22Rv1 (cell line): ENCODE measurements around the gene CWF19L2.
"Not testable (repeated sequence)": the region's sequence is repeated elsewhere in the genome, so short reads cannot be mapped to it uniquely, and the experiment has no call there.

ENCODE experiments used
- H3K27ac ChIP-seq: fragments of 450-650 bp; 2 replicates; pipeline ENCODE4 v1.5.1; 2017
- ZFX ChIP-seq: fragments of 450-650 bp; IDR thresholded peaks from 2 replicates; pipeline ENCODE4 v1.6.1; 2017; ENCODE audit warnings: antibody characterized with exemption, borderline replicate concordance
- TF ChIP-seq, protein P1 (sequence below): fragments of 450-650 bp; IDR thresholded peaks from 2 replicates; pipeline ENCODE4 v1.5.1; 2017; ENCODE audit warnings: mild to moderate bottlenecking

Gene CWF19L2

DNA sequence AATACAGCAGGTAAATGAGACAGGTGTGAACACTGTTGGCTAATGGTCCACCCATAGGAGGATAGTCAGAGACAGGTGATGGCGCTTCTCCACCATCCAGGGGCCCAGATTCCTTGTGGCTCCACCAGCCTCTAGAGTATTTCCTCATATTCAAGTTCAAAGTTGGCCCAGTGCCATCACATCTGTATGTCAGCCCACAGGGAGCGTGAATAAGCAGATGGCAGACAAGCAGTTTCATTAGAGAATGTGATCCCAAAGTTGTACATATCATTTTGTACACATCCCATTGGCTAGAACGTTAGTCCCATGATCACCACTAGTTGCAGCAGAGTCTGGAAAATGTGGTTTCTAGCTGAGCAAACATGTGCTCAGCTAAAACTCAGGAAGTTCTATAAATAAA lies 11.0 kb upstream of the CWF19L2 start:
- peak overlapping the region; percentile 58 for H3K27ac ChIP-seq
- no peak for TF ChIP-seq ZFX
- TF ChIP-seq, protein P1, sequence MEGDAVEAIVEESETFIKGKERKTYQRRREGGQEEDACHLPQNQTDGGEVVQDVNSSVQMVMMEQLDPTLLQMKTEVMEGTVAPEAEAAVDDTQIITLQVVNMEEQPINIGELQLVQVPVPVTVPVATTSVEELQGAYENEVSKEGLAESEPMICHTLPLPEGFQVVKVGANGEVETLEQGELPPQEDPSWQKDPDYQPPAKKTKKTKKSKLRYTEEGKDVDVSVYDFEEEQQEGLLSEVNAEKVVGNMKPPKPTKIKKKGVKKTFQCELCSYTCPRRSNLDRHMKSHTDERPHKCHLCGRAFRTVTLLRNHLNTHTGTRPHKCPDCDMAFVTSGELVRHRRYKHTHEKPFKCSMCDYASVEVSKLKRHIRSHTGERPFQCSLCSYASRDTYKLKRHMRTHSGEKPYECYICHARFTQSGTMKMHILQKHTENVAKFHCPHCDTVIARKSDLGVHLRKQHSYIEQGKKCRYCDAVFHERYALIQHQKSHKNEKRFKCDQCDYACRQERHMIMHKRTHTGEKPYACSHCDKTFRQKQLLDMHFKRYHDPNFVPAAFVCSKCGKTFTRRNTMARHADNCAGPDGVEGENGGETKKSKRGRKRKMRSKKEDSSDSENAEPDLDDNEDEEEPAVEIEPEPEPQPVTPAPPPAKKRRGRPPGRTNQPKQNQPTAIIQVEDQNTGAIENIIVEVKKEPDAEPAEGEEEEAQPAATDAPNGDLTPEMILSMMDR: peak; percentile 18; the same call in 1 of the 2 replicates

DNA sequence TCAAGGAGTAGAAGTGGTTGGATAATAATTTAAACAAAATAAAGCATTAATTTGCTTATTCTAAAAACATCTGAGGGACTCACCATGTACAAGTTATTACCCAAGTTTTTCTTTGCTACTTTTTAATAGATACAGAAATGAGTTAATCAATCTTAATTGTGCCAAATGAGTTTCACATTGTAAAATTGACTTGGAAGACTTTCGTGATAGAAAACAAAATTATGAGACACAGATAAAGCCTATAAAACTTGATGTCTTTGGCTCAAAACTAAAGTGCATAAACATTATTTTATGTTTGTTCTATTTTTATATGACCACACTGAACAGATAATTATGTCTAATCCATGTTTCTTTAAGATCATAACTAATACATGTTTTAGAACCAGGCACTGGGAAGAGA lies 10.1 kb upstream of the CWF19L2 start:
- H3K27ac ChIP-seq: peak overlapping the region; percentile 58
- TF ChIP-seq ZFX: no peak
- TF ChIP-seq, protein P1: no peak

DNA sequence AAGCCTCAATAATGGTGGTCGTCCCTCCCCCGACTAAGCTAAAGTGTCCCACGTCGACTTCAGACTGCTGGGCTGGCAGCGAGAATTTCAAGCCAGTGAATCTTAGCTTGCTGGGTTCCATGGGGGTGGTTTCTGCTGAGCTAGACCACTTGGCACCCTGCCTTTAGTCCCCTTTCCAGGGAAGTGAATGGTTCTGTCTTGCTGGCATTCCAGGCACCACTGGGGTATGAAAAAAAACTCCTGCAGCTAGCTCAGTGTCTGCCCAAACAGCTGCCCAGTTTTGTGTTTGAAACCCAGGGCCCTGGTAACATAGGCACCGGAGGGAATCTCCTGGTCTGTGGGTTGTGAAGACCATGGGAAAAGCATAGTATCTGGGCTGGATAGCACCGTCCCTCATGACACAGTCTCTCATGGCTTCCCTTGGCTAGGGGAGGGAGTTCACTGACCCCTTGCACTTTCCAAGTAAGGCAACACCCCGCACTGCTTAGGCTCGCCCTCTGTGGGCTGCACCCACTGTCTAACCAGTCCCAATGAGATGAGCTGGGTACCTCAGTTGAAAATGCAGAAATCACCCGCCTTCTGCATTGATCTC lies 8.7 kb upstream of the CWF19L2 start:
- H3K27ac ChIP-seq: not testable (repeated sequence)

DNA sequence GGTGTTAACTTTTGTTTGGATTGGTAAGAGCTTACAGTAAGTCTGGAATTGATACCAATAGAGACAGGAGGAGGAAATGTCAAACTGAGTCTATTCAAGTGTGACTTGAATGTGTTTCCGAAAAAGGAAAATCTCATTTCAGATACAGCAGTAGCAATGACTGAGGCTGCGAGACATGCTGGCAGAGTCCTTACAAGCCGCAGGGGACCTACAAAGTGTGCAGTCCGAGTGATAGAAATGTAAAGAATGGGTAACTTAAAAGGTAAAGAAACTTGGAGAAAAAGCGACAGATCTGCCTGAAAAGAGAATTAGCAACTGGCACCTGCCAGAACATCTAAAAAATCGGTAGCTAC lies 444 bp downstream of the CWF19L2 start:
- TF ChIP-seq, protein P1: no peak
- TF ChIP-seq ZFX: no peak
- H3K27ac ChIP-seq: peak overlapping the region; percentile 62

DNA sequence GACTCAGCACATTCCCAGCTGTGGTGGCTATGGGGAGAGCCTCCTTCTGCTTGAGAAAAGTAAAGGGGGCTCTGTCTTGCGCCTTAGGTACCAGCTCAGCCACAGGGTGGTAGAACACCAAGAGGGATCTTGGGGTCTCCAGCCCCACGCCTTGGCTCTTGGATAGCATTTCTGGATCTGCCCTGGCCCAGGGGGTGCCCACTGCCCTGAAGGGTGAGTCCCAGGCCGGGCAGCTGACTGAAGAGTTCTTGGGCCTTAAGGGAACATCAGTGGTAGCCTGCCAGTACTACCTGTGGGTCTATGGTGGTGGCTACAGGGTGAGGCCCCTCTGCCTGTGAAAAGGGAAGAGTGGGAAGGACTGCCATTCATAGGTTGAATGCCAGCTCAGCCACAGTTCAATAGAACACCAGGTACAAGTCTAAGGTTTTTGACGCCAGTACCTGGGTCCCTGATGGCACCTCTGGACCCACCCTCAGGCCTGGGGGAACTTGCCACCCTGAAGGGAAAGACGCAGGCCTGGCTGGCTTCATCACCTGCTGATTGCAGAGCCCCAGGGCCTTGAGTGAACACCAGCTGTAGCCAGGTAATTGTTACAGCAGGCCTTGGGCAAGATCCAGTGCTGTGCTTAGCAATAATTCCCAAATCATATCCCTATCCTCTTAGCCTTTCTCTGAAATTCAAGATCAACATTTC lies 3.9 kb downstream of the CWF19L2 start:
- no peak for TF ChIP-seq ZFX
- TF ChIP-seq, protein P1: no peak
- H3K27ac ChIP-seq: no peak overlapping the region

DNA sequence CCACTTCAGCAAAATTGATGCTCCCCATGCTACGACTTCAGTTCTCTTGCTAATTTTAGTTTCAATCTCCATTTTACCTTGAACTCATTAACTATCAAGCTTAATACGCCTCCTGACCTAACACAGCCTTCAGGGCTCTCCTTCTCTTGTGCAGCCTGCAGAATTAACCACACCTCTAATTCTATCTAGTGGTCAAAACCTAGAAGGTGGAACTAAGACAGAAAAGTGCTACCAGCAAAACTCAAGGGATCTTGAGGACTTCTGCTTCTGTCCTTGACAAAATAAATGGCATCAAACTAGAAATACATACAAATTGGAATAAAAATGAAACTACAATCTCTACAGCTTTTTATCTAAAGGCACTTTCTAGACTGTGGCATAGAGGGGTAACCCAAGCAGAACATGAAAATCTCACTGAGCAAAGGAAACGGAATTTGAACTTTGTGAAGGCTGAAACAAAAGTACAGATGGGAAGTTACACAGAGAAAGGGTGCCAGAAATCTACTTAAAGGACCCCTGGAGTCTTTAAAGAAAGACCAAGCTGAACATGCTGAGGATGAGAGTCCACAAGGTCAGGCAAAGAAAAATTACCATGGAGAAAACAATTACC lies 10.7 kb downstream of the CWF19L2 start:
- TF ChIP-seq, protein P1: no peak
- TF ChIP-seq ZFX: no peak

DNA sequence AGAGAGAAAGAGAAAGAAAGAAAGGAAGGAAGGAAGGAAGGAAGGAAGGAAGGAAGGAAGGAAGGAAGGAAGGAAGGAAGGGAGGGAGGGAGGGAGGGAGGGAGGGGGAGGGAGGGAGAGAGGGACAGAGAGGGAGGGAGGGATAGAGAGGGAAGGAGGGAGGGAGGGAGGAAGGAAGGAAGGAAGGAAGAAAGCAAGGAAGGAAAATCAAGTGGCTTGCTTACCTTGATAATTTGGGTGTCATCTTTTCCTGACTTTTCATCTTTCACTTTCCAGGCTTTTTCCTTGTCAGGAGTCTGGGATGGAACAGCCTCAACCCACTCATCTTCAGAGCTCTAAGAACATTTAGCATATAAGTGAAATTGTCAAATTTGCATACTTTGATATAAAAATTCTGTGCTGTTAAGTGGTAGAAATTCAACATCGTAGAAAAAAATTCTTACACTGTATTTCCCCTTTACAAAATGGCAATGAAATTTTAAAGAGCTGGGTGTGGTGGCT lies 14.9 kb downstream of the CWF19L2 start:
- no peak overlapping the region for H3K27ac ChIP-seq
- TF ChIP-seq, protein P1: no peak

More for the DNA sequence above, 10.7 kb downstream of the CWF19L2 start:
- H3K27ac ChIP-seq: no peak overlapping the region; the same call in 1 of the 2 replicates
